Pons (tissue), 1 donor: Measurements from ENCODE around the gene TNFSF8.

Source experiments
- DNase-seq: peaks from one replicate; pipeline ENCODE4 v3.0.0-alpha.2; 2016; ENCODE audit warnings: low spot score

Gene TNFSF8, protein sequence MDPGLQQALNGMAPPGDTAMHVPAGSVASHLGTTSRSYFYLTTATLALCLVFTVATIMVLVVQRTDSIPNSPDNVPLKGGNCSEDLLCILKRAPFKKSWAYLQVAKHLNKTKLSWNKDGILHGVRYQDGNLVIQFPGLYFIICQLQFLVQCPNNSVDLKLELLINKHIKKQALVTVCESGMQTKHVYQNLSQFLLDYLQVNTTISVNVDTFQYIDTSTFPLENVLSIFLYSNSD

DNA sequence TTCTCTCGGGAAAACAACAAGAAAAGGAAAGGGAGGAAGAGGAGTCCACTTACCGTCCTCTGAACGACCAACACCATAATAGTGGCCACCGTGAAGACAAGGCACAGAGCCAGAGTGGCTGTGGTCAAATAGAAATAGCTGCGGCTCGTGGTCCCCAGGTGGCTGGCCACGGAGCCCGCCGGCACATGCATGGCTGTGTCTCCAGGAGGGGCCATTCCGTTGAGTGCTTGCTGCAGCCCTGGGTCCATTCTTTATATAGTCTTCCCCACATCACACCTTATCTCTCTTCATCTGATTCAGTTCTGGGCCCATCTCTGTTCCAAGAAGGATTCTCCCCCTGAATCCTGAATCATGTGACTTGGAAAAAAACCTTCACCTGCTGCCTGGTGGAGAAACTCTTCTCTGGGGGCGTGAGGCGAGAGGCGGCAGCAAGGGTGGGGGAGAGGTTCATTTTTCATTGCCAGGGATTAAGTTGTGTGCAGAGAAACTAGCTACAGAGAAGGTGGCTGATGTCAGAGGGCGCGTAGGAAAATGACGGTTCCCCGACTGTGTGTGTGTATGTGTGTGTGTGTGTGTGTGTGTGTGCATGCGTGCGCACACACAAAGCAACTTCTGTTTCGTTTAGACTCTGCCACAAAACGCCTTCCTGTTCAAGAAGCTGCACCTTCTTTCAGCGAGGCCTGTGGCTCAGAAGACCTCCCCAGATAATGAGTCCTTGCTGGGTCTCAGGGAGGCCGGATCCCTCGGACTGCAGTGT, at the start of gene TNFSF8:
TNFSF8 (minus strand) TSS at position 536 of the 757 bp plus-strand sequence; CDS start at position 248, 288 bp downstream.
- no peak for DNase-seq

DNA sequence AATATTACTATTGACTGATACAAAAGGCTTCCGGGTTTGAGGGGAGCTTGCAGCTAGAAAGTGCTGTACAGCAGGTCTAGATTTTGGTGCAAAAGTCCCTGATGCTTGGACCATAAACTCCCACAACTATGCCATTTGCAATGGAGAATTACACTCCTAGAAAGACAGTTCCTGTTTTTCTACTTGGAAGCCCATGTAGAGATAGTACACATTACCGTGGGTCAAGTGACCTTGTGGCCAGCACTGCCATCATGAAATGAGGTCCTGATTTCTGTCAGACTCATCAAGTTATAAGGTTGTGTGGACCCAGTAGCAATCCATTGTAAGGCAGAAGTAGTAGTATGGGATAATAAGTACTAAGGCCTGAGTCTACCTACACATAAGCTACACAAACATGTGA, 42.8 kb upstream of the TNFSF8 start:
- DNase-seq: no peak

GRCh38 chr9:114972510-114973136, 42.2 kb upstream of the TNFSF8 start:
- DNase-seq: no peak

DNA sequence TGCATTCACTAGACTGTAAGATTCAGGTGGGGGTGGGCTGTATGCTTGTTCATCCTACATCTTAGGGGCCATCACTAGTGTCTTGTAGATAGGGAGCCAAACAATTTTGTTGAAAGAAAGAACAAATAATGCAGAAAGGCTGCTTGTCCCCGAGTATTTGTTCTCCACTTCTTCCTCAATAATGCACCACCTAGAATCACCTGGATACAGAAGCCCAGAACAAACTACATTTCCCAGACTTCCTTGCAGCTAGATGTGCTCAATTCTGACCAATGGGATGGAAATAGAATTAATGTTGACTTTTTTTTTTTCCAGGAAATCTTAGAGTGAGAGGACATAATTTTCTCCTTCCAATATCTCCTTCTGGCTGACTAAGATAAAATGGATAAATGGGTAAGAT, 38.9 kb upstream of the TNFSF8 start:
- no peak for DNase-seq

GRCh38 chr9:114968671-114969070, 38.3 kb upstream of the TNFSF8 start:
- DNase-seq: no peak

- no peak for DNase-seq
Measured at GRCh38 chr9:114965564-114965963, 35.2 kb upstream of the TNFSF8 start.

GRCh38 chr9:114962809-114963208, 32.4 kb upstream of the TNFSF8 start:
- DNase-seq: no peak

DNA sequence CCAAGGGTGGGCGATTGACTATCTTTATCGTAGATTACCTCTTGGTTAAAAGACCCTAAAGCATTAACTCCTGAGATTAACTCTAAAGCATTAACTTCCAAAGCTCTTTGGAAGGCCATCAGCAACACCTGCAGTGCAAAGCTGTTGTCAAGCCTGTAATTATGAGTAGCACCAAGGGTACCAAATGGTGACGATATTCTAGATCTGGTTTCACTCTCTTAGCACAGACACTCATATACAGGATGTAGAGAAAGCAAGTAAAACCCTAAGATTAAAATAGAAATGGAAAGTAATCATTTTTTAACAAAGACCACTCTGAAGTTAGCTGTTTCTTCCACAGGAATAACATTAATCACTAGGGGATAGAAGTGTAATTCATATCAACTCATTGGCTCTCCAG, 29.9 kb upstream of the TNFSF8 start:
- DNase-seq: no peak

DNA sequence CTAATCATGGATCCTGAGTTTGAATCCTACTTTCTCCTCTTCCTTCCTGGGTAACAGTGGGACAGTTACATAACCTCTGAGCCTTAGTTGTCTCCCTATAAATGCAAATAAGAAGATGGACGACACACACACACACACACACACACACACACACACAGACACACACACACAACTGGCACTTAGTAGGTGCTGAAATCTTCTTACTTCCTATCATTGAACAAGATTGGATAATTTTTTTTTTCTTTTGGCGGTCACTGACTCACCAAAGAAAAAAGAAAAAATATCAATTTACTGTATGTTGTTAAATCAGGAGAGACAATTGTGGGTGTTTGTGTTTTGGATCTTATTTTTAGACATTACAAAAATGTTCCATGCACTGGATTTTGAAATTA, 28.4 kb upstream of the TNFSF8 start:
- DNase-seq: no peak

GRCh38 chr9:114958021-114958843, 27.8 kb upstream of the TNFSF8 start:
- peak; percentile 69 for DNase-seq

DNA sequence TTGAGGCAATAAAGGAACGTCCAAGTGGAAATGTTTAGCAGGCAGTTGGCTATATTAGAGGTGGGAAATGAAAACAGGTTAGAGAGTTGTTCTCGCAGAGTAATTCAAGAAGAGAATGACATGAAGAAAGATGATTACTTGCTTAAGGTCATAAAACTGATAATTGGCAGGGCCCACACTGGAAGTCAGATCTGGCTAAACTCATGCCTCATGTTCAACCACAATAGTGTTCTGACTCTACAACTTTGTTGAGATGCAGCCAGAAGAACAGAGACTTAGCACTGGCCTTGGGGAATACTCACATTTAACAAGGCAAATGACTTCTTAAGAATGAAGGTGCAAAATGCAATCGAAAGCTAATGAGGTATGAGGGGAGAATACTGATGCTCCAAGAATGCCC, 27.2 kb upstream of the TNFSF8 start:
- DNase-seq: no peak

DNA sequence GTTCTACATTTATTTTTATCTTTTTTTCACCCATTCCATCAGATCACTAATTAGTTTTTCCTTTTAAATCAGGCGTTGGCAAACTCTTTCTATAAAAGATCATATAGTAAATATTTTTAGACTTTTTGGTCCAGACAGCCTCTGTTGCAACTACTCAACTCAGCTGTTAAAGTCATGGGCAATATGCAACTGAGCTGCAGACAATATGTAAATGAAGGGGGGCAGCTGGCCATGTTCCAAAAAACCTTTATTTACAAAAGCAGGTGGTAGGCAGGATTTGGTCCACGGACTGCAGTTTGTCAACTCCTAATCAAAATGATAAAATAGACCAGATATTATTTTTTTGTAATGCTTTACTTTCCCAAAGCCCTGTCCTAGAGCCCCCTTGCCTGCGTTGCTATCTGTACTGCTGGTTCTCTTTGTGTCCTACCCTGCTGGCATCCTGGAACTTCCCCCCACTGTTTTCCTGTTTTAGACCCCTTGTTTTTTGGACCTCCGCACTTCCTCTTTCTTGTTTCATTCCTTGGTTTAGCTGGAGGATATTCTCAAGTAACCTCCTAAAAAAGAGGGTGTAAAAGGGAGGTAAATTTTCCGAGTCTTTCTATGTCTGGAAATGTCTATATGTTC, 24.7 kb upstream of the TNFSF8 start:
- peak; percentile 76 for DNase-seq

GRCh38 chr9:114953959-114954358, 23.6 kb upstream of the TNFSF8 start:
- DNase-seq: peak; percentile 72

GRCh38 chr9:114953046-114953445, 22.7 kb upstream of the TNFSF8 start:
- no peak for DNase-seq

DNA sequence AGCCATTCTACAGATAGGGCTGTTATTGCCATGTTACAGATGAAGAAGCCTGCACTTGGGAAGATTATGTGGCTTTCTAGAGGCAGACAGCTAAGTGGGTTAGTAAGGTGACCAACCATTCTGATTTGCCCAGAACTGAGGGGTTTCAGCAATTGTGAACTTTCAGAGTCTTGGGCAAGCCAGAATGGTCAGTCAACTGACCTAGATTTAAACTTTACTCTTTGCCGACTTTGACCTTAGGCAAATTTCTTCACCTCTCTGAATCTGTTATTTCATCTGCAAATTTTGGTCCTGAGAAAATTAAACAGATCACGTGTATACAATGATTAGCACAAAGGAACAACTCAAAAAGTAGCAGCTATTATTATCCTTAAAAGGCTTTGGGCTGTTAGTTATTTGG, 20.4 kb upstream of the TNFSF8 start:
- DNase-seq: no peak

DNA sequence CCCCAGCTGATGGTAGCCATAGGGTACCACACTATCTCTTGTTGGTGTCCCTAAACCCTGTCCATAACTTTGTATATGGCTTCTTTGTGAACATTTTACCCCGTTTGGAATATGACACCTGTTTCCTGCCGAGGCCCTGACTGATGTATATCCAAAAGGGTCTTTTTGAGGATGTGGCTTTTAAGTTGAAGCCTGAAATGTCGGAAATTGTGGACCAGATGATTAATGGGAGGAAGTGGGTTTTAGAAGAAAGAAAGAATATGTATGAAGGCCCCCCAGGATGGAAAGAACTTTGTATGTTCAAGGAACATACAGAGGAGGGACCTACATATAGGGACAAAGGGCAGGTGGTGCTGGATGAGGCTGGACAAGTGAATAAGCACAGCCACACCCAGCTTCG, 16.7 kb upstream of the TNFSF8 start:
- DNase-seq: no peak

DNA sequence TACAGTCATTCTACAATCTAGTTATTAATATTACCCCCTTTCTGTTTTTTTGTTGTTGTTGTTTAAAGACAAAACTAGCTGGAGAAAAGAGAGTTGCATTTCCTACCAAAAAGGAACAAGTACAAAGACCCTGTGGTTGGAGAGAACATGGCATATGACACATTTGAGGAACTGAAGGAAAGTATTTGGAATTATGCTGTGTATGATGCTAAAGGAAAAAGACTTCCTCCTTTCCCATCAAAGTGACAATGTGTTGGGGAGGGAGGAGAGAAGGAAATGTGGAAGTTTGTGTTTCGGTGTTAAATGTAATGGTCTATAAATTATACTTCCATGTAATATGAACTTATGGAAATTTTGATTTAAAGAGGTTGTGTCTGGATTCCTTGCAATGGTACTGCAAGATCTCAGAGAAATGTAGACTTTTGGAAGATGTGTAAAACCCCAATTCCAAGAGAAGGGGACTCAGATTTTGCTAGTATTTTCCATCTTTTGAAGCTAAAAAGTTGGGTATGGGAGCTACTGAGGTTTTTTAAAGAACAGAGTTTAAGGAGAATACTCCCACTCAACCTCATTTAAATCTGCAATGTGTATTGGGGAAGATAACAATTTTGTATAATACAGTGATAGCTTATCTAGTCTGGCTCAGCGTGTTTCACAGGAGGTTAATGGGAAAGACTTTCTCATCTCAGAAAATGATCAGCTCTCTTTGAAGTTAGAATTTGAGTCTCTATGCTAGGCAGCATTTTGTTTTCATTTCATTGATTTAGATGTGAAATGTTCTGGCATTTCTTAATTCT, 15.4 kb upstream of the TNFSF8 start:
- no peak for DNase-seq

DNA sequence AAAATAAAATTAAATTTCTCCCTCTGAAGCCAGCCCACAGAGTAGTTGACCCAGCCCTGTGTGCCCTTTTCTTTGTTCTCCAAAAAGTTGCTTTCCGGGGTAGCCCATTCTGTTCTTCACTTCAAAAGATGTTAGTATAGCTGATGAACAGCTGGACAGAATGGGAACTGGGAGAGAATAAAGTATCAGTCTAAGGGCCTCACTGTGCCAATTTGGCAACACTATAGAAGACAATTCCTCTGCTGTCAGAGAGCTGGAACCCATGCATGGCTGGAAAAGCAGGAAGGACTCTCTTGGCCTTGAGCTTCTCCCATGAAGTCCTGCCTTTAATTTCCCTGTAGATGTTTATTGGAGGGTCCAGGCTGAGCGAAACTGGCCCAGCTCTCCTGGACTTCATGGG, 11.0 kb upstream of the TNFSF8 start:
- DNase-seq: no peak

- no peak for DNase-seq
Measured at GRCh38 chr9:114938687-114939575, 8.5 kb upstream of the TNFSF8 start.

- DNase-seq: no peak
Measured at GRCh38 chr9:114937516-114937915, 7.1 kb upstream of the TNFSF8 start.
